ENCODE data around the gene HSPBAP1. TPM values are rescaled to one million over a fixed set of nuclear protein-coding genes. Genes with fewer than 3 reads are reported as not detected.

The HSPBAP1 gene
- total and polyA plus RNA-seq, 9 of the 15 experiments (the other 6 are each of a cell fraction or from before 2014, with no cell fraction given): 2.1 to 4.5 (median 3.4) TPM

GRCh38 chr3:122727294-122727693 lies 66.3 kb downstream of the HSPBAP1 start:
- ATAC-seq (no peak), FAIRE-seq (no peak), DNase-seq (ENCODE audit: extremely low read depth in 1 of 4, low spot score in 3 of 4) (no peak)
- Histone ChIP-seq H3K4me2 (ENCODE audit: insufficient read depth, low read length) (no peak overlapping the region), H3K27me3 (ENCODE audit: control insufficient read depth in 2 of 2, insufficient read depth in 2 of 2, low read length in 2 of 2) (no peaks in the 10 kb centered on the region), H2AFZ (ENCODE audit: low read depth, low read length) (no peak overlapping the region), H3K9me1 (ENCODE audit: control insufficient read depth, insufficient read depth, low read length) (peaks cover 2% of the 10 kb centered on the region), H3K27ac (ENCODE audit: extremely low read depth, low read depth, low read length) (no peak overlapping the region), H3K36me3 (ENCODE audit: control insufficient read depth, insufficient read depth, low read length) (no peaks in the 10 kb centered on the region), H3K9ac (ENCODE audit: insufficient read depth in 1 of 2, low read depth in 2 of 2, low read length in 2 of 2) (no peak overlapping the region), H3K4me3 (no peak overlapping the region), H3K9me3 (replicated peaks; ENCODE audit: control insufficient read depth, insufficient read depth, low read depth, low read length) (no peaks in the 10 kb centered on the region), H3K79me2 (ENCODE audit: control insufficient read depth, insufficient read depth, low read length) (no peaks in the 10 kb centered on the region), H3K4me1 (replicated peaks in 1 of 2; ENCODE audit: control insufficient read depth in 2 of 2, insufficient read depth in 2 of 2, low read length in 2 of 2) (peaks cover 5 to 9% of the 10 kb centered on the region in 2 experiments; a peak in 4 of 5 replicates), H4K20me1 (replicated peaks; ENCODE audit: control insufficient read depth, insufficient read depth, low read length) (no peaks in the 10 kb centered on the region)
- no TSS peak for BruUV-seq (replicated peaks)
- ChIA-PET CTCF (ENCODE audit: low intra/inter-chr PET ratio) (no interaction called here), POLR2A (interaction anchor here (0.6 kb wide), 1 partner anchor 189 kb away, joined by 3 read pairs; no protein-coding TSS in a partner anchor)
- in situ Hi-C loops (cut with MboI): no loop called here
- intact Hi-C loops (cut with micrococcal nuclease): no loop called here
- no peak for TF ChIP-seq ZNF644 (tag; IDR thresholded peaks at IDR 0.05; ENCODE audit: low read depth)
- no peak for TF ChIP-seq CBFB (CRISPR knock-in tag; IDR thresholded peaks at IDR 0.05)
- no peak for TF ChIP-seq HSF4 (CRISPR knock-in tag; IDR thresholded peaks at IDR 0.05; ENCODE audit: borderline replicate concordance)
- TF ChIP-seq, protein P1, sequence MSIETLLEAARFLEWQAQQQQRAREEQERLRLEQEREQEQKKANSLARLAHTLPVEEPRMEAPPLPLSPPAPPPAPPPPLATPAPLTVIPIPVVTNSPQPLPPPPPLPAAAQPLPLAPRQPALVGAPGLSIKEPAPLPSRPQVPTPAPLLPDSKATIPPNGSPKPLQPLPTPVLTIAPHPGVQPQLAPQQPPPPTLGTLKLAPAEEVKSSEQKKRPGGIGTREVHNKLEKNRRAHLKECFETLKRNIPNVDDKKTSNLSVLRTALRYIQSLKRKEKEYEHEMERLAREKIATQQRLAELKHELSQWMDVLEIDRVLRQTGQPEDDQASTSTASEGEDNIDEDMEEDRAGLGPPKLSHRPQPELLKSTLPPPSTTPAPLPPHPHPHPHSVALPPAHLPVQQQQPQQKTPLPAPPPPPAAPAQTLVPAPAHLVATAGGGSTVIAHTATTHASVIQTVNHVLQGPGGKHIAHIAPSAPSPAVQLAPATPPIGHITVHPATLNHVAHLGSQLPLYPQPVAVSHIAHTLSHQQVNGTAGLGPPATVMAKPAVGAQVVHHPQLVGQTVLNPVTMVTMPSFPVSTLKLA (conservative IDR thresholded peaks at IDR 0.05): no peak
- TF ChIP-seq, protein P2, sequence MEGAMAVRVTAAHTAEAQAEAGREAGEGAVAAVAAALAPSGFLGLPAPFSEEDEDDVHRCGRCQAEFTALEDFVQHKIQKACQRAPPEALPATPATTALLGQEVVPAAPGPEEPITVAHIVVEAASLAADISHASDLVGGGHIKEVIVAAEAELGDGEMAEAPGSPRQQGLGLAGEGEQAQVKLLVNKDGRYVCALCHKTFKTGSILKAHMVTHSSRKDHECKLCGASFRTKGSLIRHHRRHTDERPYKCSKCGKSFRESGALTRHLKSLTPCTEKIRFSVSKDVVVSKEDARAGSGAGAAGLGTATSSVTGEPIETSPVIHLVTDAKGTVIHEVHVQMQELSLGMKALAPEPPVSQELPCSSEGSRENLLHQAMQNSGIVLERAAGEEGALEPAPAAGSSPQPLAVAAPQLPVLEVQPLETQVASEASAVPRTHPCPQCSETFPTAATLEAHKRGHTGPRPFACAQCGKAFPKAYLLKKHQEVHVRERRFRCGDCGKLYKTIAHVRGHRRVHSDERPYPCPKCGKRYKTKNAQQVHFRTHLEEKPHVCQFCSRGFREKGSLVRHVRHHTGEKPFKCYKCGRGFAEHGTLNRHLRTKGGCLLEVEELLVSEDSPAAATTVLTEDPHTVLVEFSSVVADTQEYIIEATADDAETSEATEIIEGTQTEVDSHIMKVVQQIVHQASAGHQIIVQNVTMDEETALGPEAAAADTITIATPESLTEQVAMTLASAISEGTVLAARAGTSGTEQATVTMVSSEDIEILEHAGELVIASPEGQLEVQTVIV (CRISPR knock-in tag; IDR thresholded peaks at IDR 0.05; ENCODE audit: borderline replicate concordance): no peak
- TF ChIP-seq KLF1 (tag; IDR thresholded peaks at IDR 0.05): no peak
- TF ChIP-seq TARDBP (IDR thresholded peaks at IDR 0.05): no peak
- WGBS (ENCODE audit: insufficient coverage, low coverage, missing lambda C conversion rate): 57% methylated on average over 3 of the region's 3 CpGs
